Measurements from ENCODE around the gene GRAMD2B.
"Not testable (repeated sequence)": the region's sequence is repeated elsewhere in the genome, so short reads cannot be mapped to it uniquely, and the experiment has no call there.

GRAMD2B gene

DNA sequence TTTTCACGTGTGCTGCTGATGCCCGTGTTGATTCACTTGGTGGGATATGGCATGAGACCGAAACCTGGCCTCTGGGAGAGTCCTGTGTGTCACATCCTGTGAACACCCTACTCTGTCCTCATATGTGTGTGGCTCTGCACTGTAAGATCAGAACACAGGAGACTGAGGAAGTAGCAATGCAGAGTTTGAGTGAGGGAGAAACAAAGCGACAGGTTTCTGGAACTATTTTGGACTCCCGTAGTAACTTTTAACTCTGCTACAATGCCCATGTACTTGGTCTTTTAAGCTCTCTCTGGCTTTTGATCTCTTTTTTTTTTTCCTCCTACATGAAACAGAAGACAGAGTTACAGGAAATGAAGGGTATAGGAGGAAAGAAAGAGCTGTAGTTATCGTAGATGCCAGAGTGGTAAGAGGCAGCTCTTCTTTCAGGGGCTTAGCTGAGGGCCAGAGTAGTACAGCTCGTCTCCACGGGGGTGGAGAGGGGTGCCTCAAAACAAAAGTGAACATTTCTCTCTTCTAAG, 26.6 kb downstream of the GRAMD2B start:
- DNase-seq (ENCODE audit: low read depth), result peak; percentile 34

DNA sequence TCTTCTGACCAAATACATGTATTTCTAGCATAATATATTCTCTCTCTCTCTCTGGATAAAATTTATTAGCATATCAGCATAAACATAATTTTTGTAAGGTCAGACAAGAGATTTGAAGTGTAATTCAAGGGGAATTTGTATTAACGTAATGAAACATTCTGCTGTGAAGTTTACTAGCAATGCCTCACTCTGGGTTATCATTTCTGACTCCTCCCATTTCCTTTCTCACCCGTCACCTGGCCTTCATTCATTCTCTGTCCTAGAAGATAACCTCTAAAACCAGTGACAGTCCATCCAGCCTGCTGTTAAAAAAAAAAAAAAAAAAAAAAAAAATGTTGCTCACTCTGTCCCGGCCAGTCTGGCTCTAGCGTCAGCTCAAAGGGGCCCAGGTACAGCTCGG, 27.1 kb downstream of the GRAMD2B start:
- DNase-seq (ENCODE audit: low read depth), result no peak

DNA sequence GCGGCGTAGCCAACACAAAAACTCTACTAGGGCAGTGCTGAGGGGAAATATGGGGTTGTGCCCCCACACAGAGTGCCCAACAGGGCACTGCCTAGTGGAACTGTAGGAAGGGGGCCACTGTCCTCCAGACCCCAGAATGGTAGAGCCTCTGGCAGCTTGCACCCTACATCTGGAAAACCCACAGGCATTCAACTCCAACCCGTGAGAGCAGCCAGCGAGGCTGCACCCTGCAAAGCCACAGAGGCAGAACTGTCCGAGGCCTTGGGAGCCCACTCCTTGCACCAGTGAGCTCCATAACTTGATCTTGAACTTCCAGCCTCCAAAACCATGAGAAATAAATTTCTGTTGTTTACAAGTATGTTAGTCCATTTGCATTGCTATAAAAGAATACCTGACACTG, 27.7 kb downstream of the GRAMD2B start:
- DNase-seq (ENCODE audit: low read depth), result no peak

DNA sequence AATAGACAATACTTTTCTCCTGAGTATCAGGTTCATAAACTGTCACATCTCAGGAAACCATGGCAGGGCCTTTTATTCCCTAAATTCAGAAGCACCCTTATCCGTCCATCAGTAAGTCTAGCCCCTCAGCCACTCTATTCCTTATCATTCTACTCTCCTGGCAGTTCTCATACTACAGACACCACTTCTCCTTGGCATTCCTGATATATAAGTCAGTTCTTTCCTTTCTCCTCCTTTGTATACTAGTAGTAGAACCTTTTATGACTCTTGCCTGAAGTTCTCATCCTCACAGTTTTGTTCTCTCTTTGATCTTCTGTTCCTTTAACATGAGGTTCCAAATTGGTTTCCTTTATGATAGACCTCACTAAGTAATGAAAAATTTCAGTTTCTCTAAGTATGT, 29.3 kb downstream of the GRAMD2B start:
- DNase-seq (ENCODE audit: low read depth), result no peak

DNA sequence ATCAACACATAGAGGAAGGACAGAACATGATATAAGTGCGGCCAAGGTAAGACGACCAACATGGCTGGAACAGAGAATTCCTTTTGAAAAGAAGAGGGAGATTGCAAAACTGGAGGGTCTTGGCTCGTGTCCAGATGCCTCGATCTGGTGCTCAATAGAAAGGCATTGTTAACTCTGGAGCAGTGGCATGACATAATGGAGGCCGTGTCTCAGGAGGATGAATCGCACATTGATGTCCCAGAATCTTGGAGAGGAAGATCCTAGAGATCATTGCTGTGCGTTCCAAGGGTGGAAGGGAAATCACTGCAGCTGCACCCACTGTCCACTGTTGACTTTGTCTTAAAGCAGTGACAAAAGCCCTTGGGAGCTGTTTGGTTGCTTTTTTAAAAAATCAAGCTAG, 30.9 kb downstream of the GRAMD2B start:
- no peak for DNase-seq (ENCODE audit: low read depth)

DNA sequence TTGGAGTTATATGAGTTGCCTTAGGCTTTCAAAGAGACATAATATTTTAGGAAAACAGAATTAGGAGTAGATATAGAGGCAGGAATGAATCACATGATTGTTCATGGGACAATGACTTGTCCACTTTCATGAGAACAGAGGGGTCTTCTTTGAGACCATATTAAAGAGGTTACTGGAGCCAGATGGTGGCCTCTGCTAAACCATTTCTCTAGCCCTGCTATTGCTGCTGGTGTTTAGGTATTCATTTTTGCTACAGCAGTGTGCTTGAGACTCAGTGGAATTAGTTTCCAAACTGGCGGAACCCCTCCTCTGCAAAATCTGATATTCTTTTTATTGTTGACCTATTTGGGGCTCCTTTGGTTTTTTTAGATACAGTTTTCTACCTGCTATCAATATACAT, 31.3 kb downstream of the GRAMD2B start:
- no peak for DNase-seq (ENCODE audit: low read depth)

DNA sequence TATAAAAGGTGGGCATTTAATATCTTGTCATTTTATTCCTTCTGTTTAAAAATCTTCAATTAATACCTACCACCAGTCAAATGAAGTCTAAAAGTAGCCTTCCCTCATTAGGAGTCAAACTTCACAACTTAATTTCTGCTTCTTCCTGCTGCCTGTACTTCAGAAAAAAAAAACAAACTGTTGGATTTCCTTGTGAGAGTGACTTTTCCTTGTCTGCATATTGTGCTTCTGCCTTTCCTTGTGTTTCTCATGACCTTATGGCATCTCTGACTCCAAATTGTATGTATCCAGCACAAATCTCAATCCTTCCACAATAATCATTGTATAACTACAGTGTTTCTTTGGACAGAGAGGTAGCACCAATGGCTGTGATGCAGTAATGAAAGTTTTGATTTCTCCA, 32.1 kb downstream of the GRAMD2B start:
- no peak for DNase-seq (ENCODE audit: low read depth)

DNA sequence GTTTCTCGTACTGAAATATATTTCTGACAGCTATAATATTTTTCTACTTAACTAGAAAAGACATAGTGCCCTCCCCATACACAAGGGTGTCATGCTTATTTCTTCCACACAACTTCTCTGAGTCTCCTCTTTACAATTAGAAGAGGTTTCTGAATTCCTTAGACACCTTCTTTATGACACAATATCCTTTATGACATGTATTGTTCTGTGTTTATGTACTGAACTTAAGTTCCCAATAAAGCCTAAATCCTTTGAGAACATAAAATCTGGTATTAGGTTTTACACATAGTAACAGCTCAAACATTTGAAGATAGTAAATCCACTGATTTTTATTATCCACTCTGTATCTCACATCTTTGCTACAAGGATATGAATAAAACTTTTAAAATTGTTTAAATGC, 32.5 kb downstream of the GRAMD2B start:
- no peak for DNase-seq (ENCODE audit: low read depth)

DNA sequence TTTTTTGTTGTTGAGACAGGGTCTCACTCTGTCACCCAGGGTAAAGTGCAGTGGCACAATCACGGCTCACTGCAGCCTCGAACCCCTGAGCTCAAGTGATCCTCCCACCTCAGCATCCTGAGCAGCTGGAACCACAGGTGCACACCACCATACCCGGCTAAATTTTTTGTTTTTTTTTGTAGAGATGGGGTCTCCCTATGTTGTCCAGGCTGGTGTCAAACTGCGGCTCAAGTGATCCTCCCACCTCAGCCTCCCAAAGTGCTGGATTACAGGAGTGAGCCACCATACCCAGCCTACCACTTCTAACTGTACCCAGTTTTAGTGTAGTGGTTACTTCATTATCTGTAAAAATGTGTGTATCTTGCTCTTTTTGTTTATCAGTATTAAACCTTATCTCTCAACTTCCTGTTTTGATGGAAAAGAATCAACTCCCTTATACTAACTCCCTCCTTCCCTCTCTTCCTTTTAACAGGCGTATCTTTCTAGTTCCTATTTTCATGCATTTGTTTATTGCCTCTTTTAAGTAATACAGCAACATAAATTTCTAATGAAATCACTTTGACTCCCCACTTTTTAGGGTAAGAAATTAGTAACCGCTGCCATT, 33.1 kb downstream of the GRAMD2B start:
- DNase-seq (ENCODE audit: low read depth), result no peak

DNA sequence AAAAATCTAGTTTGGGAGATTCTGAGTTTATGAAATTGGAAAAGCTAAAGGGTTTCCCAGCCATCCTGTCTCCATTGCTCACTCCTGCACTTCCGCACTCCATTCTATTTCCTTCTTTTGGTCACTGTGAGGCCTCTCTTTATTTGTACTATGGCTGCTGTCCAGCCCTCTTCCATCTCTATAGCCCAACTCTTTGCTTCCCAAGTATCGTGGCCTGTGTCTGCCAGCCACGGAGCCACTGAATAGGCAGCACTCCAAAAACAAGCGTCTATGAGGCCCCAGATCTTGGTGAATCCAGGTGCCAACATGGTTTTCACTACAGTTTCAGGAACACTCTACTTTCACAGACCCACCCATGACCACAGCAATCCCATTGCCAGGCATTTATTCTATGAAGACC, 37.2 kb downstream of the GRAMD2B start:
- no peak for DNase-seq (ENCODE audit: low read depth)

DNA sequence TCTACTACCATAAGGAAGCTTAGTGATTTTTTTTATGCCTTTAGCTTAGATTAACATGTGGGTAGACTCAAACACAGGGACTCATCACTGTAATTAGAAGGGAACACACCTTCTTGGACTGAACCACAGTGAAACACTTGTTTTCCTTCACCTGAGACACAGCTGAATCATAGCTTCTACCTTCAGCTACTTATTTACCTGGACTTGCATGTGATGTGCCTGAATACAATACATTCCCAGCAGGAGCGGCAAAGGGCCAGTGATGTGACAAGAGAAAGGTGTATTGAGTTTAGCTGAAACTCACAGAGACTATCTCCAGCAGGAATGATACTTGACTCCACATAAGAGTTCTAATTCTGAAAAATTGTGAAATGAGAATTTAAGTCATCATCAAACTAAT, 37.8 kb downstream of the GRAMD2B start:
- no peak for DNase-seq (ENCODE audit: low read depth)

DNA sequence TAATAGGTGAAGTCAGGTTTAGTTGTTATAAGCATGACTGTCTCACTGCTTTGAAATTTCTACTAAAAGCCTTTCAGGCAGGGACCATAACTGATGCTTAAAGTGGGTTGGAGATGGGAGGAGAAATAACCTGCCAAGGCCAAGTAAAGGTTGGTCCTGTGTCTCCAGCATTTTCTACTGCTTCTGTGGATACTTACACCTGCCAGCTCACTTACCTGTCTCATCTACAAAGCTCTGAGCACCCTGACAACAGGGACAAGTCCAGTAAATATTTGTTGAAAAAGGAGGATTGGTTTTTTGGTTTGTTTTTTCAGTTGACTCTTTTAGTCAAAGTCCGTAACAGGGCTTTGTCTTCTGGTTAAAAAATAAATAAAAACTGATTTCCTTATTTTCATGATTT, 38.6 kb downstream of the GRAMD2B start:
- DNase-seq (ENCODE audit: low read depth), result no peak

DNA sequence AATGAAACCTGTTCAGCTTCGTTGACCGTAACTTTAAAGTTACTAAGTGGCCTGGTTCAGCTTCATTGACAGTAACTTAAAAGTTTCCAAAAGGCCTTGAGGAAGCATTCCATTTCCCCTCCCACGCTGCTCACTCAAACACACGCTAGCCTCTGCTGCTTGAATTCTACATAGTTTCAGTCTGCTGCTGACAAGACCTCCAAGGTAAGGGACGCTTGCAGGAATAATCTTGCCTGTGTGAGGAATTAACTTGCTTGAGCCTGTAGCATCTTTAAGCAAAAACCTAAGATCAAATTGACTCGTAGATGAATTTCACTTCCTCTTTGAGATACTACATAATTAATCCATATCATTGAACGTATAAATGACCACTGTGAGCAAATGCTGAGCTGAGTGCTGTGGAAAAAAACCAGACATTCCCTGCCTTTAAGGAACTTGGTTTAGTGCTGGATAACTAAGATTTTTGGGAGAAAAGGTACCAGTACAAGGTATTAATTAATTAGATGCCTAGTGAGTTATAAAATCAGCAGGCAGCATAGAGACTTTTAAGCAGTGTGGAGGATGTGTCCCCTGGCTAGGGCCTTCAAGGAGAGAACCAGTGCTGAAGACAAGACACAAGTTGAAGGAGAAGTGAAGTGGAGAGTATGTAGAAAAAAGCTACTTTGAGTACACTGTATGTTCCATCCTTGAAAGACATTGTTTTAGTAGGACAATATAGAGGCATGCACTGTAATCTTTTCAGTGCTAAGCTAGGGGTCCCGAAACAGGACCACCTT, 39.2 kb downstream of the GRAMD2B start:
- no peak for DNase-seq (ENCODE audit: low read depth)

DNA sequence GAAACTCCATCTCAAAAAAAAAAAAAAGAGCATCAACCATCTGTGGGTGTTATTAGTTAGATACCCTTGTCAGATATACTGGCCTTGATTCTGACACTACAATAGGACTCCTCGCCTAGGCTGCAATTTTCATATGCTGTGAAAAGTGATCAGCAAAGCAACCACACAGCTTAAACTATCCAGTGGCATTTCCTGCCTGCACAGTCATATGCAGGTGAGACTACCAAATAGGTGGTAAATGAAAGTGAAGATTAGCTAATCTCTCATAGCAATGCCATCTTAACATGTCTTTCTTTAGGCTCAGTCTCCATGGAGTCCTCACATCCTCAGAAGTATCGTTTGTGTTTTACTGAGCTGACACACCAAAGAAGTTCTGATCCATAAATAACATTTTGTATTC, 40.8 kb downstream of the GRAMD2B start:
- no peak for DNase-seq (ENCODE audit: low read depth)

DNA sequence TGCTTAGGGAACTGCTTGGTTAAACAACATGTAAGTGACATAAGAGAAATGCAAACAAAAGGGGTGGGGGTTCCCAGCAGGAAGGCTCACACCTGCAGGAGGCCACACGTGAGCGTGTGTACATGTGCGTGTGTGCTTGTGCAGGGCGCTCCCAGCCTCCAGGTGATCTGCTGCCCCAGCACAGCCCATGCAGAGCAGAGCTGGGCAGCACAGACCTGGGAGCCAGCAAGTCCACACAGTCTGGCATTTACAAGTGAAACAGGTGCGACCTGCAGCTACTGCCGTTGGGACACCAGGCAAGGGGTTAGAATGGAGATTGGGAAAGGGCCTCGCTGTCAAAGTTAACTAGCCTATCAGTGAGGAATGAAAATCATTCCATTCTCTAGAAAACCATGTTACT, 41.8 kb downstream of the GRAMD2B start:
- no peak for DNase-seq (ENCODE audit: low read depth)

DNA sequence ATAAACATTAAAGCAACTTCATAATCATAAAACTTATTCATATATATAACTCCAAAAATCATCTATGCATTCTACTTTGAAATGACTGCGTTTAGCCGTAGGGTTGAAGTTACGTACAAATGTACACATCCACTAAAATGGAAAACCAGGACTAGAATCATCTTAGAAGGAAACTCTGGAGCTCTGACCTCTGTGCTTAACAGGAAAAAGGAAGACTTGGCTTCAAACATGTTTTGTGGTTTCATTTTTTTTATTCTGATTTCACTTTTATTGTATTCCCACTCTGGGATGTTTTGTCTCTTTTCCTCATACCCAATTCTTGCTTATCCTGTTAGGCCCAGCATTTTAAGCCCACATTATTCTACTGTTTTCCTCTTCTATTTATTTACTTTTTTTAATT, 44.9 kb downstream of the GRAMD2B start:
- no peak for DNase-seq (ENCODE audit: low read depth)

DNA sequence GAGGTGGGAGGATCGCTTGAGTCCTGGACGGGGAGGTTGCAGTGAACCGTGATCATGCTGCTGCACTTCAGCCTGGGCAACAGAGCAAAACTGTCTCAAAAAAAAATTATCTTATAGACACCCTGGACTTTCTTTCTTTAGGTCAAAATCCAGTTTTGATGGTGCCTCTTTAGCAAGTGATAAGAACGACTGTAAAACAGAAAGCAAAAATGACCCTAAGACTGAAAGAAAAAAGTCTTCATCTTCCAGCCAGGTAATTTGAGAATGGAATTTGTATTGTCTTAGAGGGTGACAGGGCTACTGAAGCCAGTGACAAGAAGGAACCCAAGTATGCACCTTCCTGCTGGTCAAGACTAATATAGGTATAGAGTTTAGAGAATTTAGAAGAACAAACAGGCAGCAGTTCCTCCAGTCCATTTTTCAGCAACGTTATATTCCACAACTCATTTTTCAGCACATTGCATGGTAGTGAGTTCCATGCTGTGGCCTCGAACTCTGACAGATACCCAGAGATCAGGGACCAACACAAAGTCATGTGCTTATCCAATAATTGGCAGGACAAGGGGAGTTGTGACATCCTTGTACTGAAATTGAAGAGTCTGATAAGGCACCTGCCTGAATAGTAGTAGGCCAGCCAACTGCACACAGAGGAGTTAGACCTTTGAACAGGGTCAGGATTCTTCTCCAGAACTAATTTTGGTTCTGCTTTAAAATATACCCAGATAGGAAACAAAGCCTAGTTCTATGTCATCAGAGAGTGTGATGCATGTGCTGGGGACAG, 46.5 kb downstream of the GRAMD2B start:
- DNase-seq (ENCODE audit: low read depth), result no peak

DNA sequence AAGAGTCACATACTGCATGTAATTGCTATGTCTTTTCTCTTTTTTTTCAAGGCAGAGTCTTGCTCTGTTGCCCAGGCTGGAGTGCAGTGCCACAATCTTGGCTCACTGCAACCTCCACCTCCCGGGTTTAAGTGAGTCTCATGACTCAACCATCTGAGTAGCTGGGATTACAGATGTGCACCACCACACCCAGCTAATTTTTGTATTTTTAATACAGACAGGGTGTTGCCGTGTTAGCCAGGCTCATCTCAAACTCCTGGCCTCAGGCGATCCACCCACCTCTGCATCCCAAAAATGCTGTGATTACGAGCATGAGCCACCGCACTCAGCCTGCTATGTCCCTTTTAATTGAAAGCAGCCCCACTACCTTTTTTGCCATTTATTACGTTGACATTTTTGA, 47.3 kb downstream of the GRAMD2B start:
- DNase-seq (ENCODE audit: low read depth), result not testable (repeated sequence)

DNA sequence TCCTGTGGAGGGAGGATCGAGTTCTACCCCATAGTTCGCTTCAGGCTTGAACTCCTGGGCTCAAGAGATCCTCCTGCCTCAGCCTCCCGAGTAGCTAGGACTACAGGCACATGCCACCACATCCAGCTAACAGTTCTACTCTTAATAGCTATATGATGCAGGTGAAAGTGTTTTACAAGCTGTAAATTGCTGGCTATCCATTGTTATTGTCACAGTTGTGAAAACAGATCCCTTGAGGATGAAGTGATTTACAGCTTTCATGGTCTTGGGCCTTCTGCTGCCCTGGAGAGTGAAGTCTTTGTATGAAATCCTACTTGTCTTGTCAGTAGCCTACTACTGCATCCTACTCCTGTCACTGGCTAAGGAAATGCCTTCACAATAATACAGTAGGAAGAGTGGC, 48.0 kb downstream of the GRAMD2B start:
- no peak for DNase-seq (ENCODE audit: low read depth)

DNA sequence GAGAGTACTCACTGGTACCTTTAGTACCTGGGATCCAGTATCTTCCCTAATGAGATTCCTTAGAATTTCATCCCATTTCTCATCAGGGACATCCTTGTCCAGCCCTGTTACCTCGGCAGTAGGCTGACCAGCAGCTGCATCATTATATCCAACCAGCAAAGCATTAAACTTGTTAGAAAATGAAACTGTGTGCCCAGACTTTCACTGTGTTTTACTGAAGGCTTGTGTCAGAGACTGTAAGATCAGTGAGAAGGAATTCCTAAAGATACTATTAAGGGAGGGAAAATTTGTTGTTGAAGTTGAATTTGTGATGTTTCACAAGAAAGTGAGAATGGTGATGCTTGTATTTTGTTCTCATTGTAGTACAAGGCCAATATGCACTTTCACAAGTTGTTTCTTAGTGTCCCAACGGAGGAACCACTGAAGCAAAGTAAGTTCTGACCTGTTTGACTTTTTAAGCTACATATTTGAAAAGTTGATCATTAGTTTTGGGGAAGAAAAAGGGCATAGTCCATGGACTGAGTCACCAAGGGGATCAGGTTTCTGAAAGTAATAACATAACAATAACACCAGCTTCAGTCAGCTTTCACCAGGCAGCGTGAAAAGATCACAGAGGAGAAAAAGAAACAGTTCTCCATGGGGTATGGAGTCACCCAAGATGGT, 48.8 kb downstream of the GRAMD2B start:
- DNase-seq (ENCODE audit: low read depth), result no peak

DNA sequence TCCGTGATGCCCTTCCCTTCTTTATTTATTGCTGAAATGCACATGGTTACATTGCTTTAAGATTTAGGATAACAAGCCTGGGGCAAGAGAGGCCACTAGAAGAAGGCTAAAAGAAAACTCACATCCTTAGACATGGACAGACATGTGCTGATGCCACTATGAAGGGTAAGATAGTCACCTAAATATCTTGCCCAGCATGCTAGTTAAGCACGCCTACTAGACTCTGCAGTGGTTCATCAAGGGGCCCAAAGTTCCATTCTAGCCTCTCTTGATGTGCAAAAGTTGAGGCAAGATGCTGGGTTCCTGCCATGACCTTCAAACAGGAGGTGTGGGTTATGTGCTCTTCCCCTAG, 49.3 kb downstream of the GRAMD2B start:
- no peak for DNase-seq (ENCODE audit: low read depth)

DNA sequence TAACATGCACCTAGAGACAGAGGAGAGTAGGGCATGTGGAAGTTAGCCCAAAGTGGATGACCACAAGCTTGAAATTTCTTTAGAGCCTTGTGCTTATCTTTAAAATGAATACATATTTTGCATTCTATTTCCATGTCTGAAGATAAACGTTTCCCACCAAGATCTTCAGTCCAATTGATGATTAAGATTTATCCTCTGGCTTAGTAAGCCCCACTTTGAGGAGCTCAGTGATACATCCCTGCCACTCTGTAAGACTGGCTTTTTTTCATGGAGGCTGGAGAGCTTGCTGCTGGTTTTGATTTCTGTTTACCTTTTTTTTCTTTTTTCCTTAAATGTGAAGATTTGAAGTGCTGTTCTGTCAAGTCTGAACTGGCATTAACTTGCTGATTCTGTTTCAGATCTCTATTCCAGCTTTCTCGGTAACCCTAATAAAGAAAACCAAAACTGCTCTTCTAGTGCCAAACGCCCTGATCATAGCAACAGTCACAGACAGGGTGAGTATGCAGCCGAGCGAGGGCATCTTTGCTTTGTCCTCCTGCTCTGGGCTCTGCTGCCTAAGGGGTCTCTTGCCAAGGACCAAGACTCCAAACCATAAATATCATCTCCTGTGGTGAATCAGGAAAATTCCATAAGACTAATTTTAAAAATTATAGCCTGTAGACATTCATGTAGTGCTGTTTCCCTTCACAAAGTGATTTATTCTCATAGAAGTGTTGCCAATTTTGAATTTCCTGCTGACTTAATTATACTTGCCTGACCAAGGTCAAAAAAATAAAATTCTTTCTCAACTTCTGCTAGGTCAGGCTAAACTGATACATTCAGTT, 54.3 kb downstream of the GRAMD2B start:
- no peak for DNase-seq (ENCODE audit: low read depth)
